HG03135 (cell line): ENCODE measurements around the gene DYNLT5.
A peak's percentile ranks its signal among the peaks of the same experiment; 100 is the strongest.
"Not testable (repeated sequence)": the region's sequence is repeated elsewhere in the genome, so short reads cannot be mapped to it uniquely, and the experiment has no call there.

ENCODE experiments used
- ATAC-seq: cut with Tn5 transposase; IDR thresholded peaks from one replicate; pipeline ENCODE4 v1.9.1; 2021; ENCODE audit warnings: mild to moderate bottlenecking, moderate library complexity; ENCODE audit not compliant: unreplicated experiment

DYNLT5 gene

GRCh38 chr1:66752000-66752592, at the start of gene DYNLT5:
Gene DYNLT5, plus strand, starts transcription at chr1:66752459. Its CDS starts 2,200 bp downstream, at chr1:66754659.
- no peak for ATAC-seq

- no peak for ATAC-seq
These were observed 47.9 kb upstream of the DYNLT5 start for GRCh38 chr1:66704177-66704875.

- no peak for ATAC-seq
These were observed 47.1 kb upstream of the DYNLT5 start for GRCh38 chr1:66705110-66705509.

- ATAC-seq = no peak
These were observed 40.8 kb upstream of the DYNLT5 start for GRCh38 chr1:66711420-66711819.

GRCh38 chr1:66712839-66713238, 39.4 kb upstream of the DYNLT5 start:
- no peak for ATAC-seq

- ATAC-seq = no peak
These were observed 28.3 kb upstream of the DYNLT5 start for GRCh38 chr1:66723985-66724384.

GRCh38 chr1:66725885-66726665, 26.2 kb upstream of the DYNLT5 start:
- peak; percentile 77 for ATAC-seq

- no peak for ATAC-seq
These were observed 24.2 kb upstream of the DYNLT5 start for GRCh38 chr1:66728021-66728420.

GRCh38 chr1:66728716-66729115, 23.5 kb upstream of the DYNLT5 start:
- not testable (repeated sequence) for ATAC-seq

- ATAC-seq = no peak
These were observed 23.1 kb upstream of the DYNLT5 start for GRCh38 chr1:66729119-66729518.

GRCh38 chr1:66729523-66729922, 22.7 kb upstream of the DYNLT5 start:
- no peak for ATAC-seq

GRCh38 chr1:66730462-66730861, 21.8 kb upstream of the DYNLT5 start:
- no peak for ATAC-seq

- no peak for ATAC-seq
These were observed 20.9 kb upstream of the DYNLT5 start for GRCh38 chr1:66731170-66731865.

- ATAC-seq = no peak
These were observed 19.7 kb upstream of the DYNLT5 start for GRCh38 chr1:66732407-66733166.

GRCh38 chr1:66733348-66734017, 18.8 kb upstream of the DYNLT5 start:
- ATAC-seq = no peak

- not testable (repeated sequence) for ATAC-seq
These were observed 17.7 kb upstream of the DYNLT5 start for GRCh38 chr1:66734531-66734930.

- no peak for ATAC-seq
These were observed 14.4 kb upstream of the DYNLT5 start for GRCh38 chr1:66737836-66738235.

- peak; percentile 62 for ATAC-seq
These were observed 12.7 kb upstream of the DYNLT5 start for GRCh38 chr1:66739401-66740157.

- no peak for ATAC-seq
These were observed 6.8 kb upstream of the DYNLT5 start for GRCh38 chr1:66745451-66745850.
